Frontal cortex (tissue), 4 donors: ENCODE data around the gene LUM. TPM values are rescaled to one million over a fixed set of nuclear protein-coding genes. Genes with fewer than 3 reads are reported as not detected.
"Not testable (repeated sequence)": the region's sequence is repeated elsewhere in the genome, so short reads cannot be mapped to it uniquely, and the experiment has no call there.

Experiments
- DNase-seq, 2 donors: peaks; one replicate each; pipeline ENCODE4 v3.0.0; 2012; ENCODE audit warnings: low spot score in 2 of 2
- FAIRE-seq: peaks from 2 replicates; lab custom pipeline; 2012; peaks lifted over from hg19 to GRCh38; lab: Jason Lieb, UNC
- total RNA-seq: library from RNA; depleted of rRNA; stranded (reverse); fragments of >200 nt; gene quantifications from one replicate; pipeline ENCODE4 v1.2.3, GENCODE V29; 2014
- donor health status: control.
- donor health status: control.
- donor health status: control.

Gene LUM
- total RNA-seq, 1 donor from 2014 or later, result 12.6 TPM

DNA sequence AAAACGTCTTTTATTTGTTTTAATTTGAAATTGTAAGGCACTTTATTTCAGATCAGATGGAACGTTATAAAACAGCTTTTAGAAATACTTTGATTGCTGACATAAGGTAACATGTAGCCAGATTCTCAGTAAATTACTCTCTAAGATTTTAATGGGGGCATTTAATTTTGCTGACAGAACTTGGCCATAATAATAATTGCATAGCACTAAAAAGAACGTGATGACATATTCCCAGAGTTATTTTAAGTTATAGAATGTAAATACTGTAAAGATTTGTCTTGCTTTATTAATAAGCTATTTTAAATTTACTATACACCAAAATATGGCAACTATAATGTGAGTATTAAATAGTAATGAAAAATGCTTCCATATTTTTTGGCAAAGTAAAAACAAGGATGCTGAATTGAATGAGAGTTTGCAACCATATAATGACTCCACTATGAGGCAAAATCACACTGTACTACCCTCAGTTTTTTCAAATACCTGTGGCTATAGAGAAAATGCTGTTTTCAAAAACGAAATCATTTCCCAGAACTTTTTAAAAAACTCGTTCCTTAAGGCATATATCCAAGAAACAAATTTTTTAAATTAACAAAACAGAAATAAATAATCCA, 876 bp downstream of the LUM start:
- no peak for FAIRE-seq
- DNase-seq, result no peak

GRCh38 chr12:91109581-91110310, 1.5 kb downstream of the LUM start:
- DNase-seq (no peak), FAIRE-seq (no peak)

GRCh38 chr12:91109148-91109564, 2.1 kb downstream of the LUM start:
- DNase-seq (no peak), FAIRE-seq (no peak)

- no peak for FAIRE-seq
- no peak for DNase-seq
Measured at GRCh38 chr12:91108196-91108755, 3.0 kb downstream of the LUM start.

- no peak for DNase-seq
- no peak for FAIRE-seq
Measured at GRCh38 chr12:91106283-91106682, 5.0 kb downstream of the LUM start.

- DNase-seq (no peak), FAIRE-seq (no peak)
Measured at GRCh38 chr12:91105807-91106206, 5.5 kb downstream of the LUM start.

- no peak for DNase-seq
- FAIRE-seq, result no peak
Measured at GRCh38 chr12:91104812-91105466, 6.4 kb downstream of the LUM start.

- DNase-seq (no peak), FAIRE-seq (no peak)
Measured at GRCh38 chr12:91103624-91104023, 7.7 kb downstream of the LUM start.

GRCh38 chr12:91103101-91103500, 8.2 kb downstream of the LUM start:
- FAIRE-seq (no peak), DNase-seq (no peak)

- FAIRE-seq (no peak), DNase-seq (no peak)
Measured at GRCh38 chr12:91100906-91101305, 10.4 kb downstream of the LUM start.

GRCh38 chr12:91099836-91100235, 11.5 kb downstream of the LUM start:
- FAIRE-seq, result no peak
- DNase-seq, result no peak

DNA sequence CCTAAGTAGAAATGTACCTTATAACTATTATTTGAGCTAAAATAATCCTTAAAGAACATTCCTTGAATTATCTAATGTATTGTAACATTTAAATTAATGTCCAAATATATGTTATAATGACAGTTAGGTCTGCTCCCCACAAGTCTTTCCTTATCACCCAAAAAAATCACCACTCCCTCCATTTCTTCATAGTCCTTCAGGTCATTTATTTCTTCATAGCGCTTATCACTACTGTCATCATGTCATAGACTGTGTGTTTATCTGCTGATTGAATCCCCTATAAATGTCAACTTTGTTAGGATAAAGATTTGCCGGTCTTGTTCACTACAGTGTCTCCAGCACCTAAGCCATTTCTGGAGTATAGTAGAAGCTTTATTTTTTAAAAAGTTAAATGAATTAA, 12.0 kb downstream of the LUM start:
- DNase-seq (no peak), FAIRE-seq (no peak)

- FAIRE-seq, result no peak
- DNase-seq, result no peak
Measured at GRCh38 chr12:91098941-91099340, 12.4 kb downstream of the LUM start.

- DNase-seq (no peak), FAIRE-seq (no peak)
Measured at GRCh38 chr12:91098461-91098860, 12.8 kb downstream of the LUM start.

DNA sequence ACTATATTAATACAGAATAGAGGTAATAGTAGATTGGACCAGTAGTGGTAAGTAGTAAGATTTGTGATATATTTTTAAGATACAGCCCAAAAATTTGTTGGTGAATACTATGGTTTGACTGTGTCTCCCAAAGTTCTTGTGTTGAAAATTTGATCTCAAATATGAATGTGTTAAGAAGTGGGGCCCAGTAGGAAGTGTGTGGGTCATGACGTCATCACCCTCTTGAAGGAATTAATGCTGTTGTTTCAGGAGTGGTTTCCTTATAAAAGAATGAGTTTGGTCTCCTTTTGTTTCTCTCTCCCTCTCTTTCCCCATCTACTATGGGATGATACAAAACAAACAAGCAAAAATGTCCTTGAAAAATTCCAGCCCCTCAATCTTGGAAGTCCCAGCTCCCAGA, 16.3 kb downstream of the LUM start:
- no peak for DNase-seq
- FAIRE-seq, result no peak

DNA sequence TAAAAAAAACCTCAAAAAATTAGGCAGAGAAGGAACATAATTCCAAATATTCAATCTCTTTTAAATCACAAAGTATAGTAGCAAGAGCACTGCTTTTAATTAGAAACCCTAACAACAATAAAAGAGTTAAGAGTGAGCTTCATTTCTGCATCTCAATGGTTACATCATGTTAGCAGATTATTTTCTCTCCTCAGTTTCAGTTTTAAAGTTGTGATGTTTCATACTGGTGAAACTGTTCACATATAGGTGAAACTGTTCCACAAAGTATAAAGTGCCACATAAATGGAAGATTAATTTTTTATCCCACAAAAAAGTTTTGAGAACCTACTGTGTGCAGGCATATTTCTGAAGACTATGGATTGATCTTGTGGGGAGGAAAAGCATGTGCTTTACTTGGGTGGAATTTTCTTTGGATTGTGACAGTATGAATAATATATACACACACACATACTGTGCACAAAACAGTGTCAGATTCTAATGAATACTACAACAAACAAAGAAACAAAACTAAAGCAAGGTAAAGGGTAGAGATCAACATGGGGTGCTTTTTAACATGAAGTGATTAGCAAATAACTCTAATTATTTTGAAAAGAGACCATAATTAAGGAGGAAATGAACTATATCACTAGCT, 17.1 kb downstream of the LUM start:
- FAIRE-seq, result no peak
- no peak for DNase-seq

GRCh38 chr12:91093341-91093740, 18.0 kb downstream of the LUM start:
- no peak for DNase-seq
- no peak for FAIRE-seq

DNA sequence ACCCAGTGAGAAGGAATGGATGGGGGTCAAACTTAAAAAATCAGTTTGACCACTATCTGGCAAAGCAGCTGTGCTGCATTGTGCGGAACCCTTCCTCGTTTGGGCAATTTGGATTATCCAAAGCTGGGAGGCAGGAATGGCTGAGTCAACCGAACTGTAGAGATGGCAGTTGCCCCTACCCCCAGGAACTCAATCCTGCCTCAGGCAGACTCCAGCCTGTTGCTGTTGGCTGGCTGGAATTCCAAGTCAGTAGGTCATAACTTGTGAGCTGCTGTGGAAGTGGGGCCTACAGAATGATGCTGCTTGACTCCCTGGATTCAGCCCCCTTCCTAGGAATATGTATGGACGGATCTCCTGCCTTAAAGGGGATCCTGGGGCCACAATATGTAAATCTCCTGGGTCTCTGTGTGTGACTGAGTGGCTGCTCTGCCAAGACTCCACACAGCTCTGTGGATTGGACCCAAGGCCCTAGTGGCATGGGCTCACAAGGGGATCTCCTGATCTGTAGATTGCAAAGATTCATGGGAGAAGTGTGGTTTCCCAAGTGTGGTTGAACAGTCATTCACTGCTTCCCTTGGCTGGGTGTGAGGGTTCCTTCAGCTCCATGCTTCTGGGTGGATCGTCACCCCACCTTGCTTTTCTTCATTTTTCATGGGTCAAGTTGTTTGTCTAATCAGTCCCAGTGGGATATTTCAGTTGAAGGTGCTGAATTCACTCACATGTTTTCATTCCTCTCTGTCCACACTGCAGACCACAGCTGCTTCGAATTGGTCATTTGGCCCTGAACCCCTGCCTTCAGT, 19.2 kb downstream of the LUM start:
- FAIRE-seq (no peak), DNase-seq (no peak)

GRCh38 chr12:91089953-91090352, 21.3 kb downstream of the LUM start:
- not testable (repeated sequence) for FAIRE-seq, DNase-seq

DNA sequence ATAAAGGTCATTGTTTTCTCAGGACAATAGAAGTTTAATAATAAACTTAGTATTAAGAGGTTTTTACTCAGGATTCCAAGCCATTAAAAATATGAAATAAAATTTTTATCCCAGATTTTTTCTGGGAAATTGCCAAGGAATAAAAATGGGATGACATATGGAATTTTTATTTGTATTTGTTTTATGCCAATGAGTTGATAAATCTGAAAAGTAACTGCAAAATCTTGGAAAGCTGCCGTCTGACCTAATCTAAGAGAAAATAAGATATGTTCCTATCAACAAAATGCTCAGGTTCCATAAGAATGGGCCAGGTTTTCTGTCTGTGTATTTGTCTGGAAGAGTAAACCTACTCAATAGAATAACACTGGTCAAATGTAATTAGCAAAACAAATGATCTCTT, 31.3 kb downstream of the LUM start:
- FAIRE-seq (no peak), DNase-seq (no peak)
